Neural crest cell (in vitro differentiated cells): Measurements from ENCODE around the gene GRHPR. TPM values are rescaled to one million over a fixed set of nuclear protein-coding genes. Genes with fewer than 3 reads are reported as not detected.
A peak's percentile ranks its signal among the peaks of the same experiment; 100 is the strongest.
"Not testable (repeated sequence)": the region's sequence is repeated elsewhere in the genome, so short reads cannot be mapped to it uniquely, and the experiment has no call there.

Experiments used
- DNase-seq: peaks from one replicate; pipeline ENCODE4 v3.0.0; 2021; ENCODE audit warnings: low read depth, mixed read lengths, low spot score
- H3K27ac Mint-ChIP-seq: one replicate; pipeline ENCODE4 v1.8.0; 2021; ENCODE audit warnings: mild to moderate bottlenecking, mixed read lengths; ENCODE audit not compliant: unreplicated experiment
- H3K27me3 Mint-ChIP-seq: 2 replicates; pipeline ENCODE4 v1.8.0; 2021; ENCODE audit warnings: low read depth, mild to moderate bottlenecking, mixed read lengths
- H3K36me3 Mint-ChIP-seq: 2 replicates; pipeline ENCODE4 v1.8.0; 2021; ENCODE audit warnings: low read depth, mild to moderate bottlenecking, mixed read lengths
- H3K4me1 Mint-ChIP-seq: 2 replicates; pipeline ENCODE4 v1.8.0; 2021; ENCODE audit warnings: mixed read lengths
- H3K4me3 Mint-ChIP-seq: one replicate; pipeline ENCODE4 v1.8.0; 2021; ENCODE audit warnings: mild to moderate bottlenecking, mixed read lengths
- H3K9me3 Mint-ChIP-seq: 2 replicates; pipeline ENCODE4 v1.8.0; 2021; ENCODE audit warnings: mixed read lengths
- total RNA-seq: library from RNA; stranded (reverse); gene quantifications from 2 replicates; pipeline ENCODE4 v1.2.1, GENCODE V29; 2021
- TF ChIP-seq, protein P1 (sequence below): fragments of 200-600 bp; sonication (generic); conservative IDR thresholded peaks from 2 replicates; pipeline ENCODE4 v1.5.0; 2021; ENCODE audit warnings: antibody characterized with exemption, mild to moderate bottlenecking

GRHPR gene
- total RNA-seq, 1 donor from 2014 or later: 120 TPM

DNA sequence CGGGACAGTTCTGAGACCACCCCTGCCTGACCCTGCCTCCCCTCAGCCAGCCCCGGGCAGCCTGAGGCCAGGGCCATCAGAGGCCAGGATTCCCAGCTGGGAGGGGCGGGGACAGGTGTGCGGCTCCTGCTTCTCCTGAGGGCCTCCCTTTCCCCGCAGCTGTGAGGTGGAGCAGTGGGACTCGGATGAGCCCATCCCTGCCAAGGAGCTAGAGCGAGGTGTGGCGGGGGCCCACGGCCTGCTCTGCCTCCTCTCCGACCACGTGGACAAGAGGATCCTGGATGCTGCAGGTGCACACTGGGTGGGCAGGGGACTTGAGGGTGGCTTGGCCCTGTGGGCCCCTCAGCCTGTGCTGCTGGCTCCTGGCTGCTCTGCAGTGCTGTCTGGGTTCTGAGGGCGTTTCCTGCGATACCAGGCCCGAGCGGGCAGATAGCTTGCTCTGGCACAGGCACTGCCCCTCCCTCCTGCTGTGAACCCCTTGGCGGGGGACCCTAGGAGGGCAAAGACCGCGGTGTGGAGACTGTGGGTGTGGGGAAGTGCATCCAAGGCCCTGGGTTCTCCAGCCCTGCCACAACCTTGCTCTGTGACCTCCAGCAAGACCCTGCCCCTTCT is 2.3 kb downstream of the GRHPR start:
- Mint-ChIP-seq H3K9me3 (no peaks in the 10 kb centered on the region), H3K27ac (no peak overlapping the region), H3K27me3 (no peaks in the 10 kb centered on the region), H3K4me1 (peaks cover 17% of the 10 kb centered on the region), H3K4me3 (no peak overlapping the region), H3K36me3 (peaks cover 11% of the 10 kb centered on the region)
- DNase-seq: no peak
- TF ChIP-seq, protein P1, sequence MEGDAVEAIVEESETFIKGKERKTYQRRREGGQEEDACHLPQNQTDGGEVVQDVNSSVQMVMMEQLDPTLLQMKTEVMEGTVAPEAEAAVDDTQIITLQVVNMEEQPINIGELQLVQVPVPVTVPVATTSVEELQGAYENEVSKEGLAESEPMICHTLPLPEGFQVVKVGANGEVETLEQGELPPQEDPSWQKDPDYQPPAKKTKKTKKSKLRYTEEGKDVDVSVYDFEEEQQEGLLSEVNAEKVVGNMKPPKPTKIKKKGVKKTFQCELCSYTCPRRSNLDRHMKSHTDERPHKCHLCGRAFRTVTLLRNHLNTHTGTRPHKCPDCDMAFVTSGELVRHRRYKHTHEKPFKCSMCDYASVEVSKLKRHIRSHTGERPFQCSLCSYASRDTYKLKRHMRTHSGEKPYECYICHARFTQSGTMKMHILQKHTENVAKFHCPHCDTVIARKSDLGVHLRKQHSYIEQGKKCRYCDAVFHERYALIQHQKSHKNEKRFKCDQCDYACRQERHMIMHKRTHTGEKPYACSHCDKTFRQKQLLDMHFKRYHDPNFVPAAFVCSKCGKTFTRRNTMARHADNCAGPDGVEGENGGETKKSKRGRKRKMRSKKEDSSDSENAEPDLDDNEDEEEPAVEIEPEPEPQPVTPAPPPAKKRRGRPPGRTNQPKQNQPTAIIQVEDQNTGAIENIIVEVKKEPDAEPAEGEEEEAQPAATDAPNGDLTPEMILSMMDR: no peak

DNA sequence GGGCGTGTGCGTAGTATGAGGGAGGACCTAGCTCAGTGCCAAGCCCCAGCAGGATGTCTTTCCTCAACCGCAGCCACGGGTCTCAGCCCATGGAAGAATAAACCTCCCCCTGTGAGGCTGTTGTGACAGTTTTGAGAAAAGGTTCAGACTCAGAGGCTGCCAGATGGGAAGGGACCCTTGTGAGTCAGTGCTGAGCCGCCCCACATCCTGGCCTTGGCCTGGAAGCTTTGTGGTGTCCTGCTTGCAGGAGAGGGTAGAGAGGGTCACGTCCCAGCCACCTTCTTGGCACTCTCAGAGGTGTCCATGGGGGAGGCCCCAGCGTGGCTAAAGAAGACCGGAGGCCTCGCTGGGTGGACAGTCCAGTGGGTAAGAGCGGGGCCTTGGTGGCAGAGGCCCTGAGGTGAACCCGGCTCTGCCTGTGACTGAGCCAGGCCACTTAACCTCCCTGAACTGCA is 2.8 kb downstream of the GRHPR start:
- TF ChIP-seq, protein P1: no peak
- DNase-seq: no peak
- Mint-ChIP-seq H3K36me3 (peaks cover 11% of the 10 kb centered on the region), H3K27ac (peak overlapping the region; percentile 62), H3K9me3 (no peaks in the 10 kb centered on the region), H3K4me3 (no peak overlapping the region), H3K4me1 (peaks cover 22% of the 10 kb centered on the region), H3K27me3 (no peaks in the 10 kb centered on the region)

DNA sequence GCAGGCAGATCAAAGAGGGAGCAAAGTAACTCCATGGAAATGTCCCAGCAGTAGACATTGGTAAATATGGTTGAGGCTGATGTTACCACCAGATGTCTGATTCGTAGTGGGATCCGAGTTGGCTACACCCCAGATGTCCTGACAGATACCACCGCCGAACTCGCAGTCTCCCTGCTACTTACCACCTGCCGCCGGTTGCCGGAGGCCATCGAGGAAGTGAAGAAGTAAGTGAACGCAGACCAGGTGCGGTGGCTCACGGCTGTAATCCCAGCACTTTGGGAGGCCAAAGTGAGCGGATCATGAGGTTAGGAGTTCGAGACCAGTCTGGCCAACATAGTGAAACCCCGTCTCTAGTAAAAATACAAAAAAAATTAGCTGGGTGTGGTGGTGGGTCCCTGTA is 3.9 kb downstream of the GRHPR start:
- not testable (repeated sequence) for H3K9me3 Mint-ChIP-seq, H3K27ac Mint-ChIP-seq
- peaks cover 11% of the 10 kb centered on the region for H3K36me3 Mint-ChIP-seq

DNA sequence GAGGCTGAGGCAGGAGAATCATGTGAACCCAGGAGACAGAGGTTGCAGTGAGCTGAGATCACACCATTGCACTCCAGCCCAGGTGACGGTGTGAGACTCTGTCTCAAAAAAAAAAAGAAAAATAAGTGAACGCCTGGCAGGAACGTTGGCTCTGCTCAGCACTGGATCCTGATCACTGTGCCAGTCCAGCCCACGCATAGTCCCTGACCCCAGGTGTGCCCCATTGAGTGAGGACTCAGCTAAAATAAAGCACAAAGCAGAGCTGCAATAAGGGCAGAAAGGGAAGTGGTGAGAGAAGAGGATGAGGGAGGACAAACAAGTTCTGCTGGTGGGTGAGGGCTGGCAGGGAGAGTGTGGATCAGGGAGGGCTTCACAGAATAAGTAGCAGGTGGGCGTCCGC is 4.3 kb downstream of the GRHPR start:
- DNase-seq: no peak
- no peak overlapping the region for H3K4me3 Mint-ChIP-seq
- peaks cover 11% of the 10 kb centered on the region for H3K36me3 Mint-ChIP-seq
- peaks cover 34% of the 10 kb centered on the region for H3K4me1 Mint-ChIP-seq
- TF ChIP-seq, protein P1: no peak
- H3K27ac Mint-ChIP-seq: no peak overlapping the region
- no peaks in the 10 kb centered on the region for H3K9me3 Mint-ChIP-seq
- no peaks in the 10 kb centered on the region for H3K27me3 Mint-ChIP-seq

More for the DNA sequence above, 3.9 kb downstream of the GRHPR start:
- DNase-seq, H3K4me3 Mint-ChIP-seq, H3K27me3 Mint-ChIP-seq: not testable (repeated sequence)
- H3K4me1 Mint-ChIP-seq: peaks cover 32% of the 10 kb centered on the region

DNA sequence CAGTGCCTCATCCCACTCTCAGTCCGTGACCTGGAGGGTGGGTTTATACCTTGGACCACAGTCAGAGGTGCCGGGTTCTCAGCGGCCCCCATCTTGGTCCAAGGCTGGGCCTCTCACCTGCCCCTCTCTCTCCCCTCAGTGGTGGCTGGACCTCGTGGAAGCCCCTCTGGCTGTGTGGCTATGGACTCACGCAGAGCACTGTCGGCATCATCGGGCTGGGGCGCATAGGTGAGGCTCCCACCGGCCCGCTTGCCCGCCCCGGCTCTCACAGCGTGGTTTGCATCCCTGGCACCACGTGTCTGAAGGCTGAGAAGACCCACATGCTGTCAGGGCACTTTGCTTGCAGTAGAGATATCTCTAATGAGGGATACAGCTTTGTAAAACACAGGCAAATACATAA is 5.8 kb downstream of the GRHPR start:
- Mint-ChIP-seq H3K36me3 (peaks cover 11% of the 10 kb centered on the region), H3K27ac (no peak overlapping the region), H3K4me3 (peak overlapping the region; percentile 57), H3K9me3 (no peaks in the 10 kb centered on the region), H3K4me1 (peaks cover 39% of the 10 kb centered on the region), H3K27me3 (no peaks in the 10 kb centered on the region)
- TF ChIP-seq, protein P1: no peak
- no peak for DNase-seq

DNA sequence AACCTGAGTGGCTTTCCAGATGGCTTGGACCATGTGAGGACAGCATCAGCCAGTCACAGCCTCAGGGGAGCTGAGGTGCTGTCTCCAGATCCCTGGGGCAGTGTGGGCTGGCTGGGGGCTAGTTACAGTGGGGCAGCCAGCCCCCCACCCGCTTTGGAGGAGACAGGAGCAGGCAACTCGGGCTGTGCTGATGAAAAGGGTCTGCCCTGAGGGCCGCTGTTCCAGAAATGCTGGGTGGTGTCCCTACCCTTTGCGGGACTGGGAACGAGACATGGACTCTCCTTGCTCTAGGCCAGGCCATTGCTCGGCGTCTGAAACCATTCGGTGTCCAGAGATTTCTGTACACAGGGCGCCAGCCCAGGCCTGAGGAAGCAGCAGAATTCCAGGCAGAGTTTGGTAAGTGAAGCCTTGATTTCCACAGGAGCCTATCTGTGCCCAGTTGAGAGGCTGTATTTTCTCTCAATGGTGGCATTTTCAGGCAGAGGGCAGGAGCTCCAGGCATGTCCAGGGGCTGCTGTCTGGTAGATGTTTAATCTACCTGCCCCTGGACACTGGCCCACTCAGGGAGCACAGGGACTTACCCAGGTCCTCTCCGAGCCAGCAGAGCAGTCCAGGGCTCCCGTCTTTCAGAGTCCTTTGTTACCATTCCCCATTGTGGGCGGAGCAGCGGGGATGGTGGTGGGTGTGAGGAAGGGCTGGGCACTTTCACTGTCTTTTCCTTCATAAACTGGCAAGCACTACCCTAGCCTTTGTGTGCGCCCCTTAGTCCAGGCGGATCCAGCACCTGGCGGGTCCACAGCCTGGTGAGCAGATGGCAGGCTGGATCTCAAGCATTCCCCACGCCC is 7.2 kb downstream of the GRHPR start:
- Mint-ChIP-seq H3K4me1 (peaks cover 46% of the 10 kb centered on the region), H3K4me3 (peak overlapping the region; percentile 62), H3K27me3 (no peaks in the 10 kb centered on the region), H3K27ac (peak overlapping the region; percentile 50), H3K9me3 (no peaks in the 10 kb centered on the region), H3K36me3 (peaks cover 16% of the 10 kb centered on the region)
- TF ChIP-seq, protein P1: no peak
- DNase-seq: no peak
